Measurements from ENCODE around the gene XNDC1N. TPM values are rescaled to one million over a fixed set of nuclear protein-coding genes. Genes with fewer than 3 reads are reported as not detected.

The XNDC1N gene
- total and polyA plus RNA-seq, 2 of the 13 experiments (the other 11 are each of a cell fraction or from before 2014, with no cell fraction given) = 3.4 to 7.5 TPM

GRCh38 chr11:71948314-71949027 is 20.1 kb upstream of the XNDC1N start (continued):
- TF ChIP-seq, protein P1, sequence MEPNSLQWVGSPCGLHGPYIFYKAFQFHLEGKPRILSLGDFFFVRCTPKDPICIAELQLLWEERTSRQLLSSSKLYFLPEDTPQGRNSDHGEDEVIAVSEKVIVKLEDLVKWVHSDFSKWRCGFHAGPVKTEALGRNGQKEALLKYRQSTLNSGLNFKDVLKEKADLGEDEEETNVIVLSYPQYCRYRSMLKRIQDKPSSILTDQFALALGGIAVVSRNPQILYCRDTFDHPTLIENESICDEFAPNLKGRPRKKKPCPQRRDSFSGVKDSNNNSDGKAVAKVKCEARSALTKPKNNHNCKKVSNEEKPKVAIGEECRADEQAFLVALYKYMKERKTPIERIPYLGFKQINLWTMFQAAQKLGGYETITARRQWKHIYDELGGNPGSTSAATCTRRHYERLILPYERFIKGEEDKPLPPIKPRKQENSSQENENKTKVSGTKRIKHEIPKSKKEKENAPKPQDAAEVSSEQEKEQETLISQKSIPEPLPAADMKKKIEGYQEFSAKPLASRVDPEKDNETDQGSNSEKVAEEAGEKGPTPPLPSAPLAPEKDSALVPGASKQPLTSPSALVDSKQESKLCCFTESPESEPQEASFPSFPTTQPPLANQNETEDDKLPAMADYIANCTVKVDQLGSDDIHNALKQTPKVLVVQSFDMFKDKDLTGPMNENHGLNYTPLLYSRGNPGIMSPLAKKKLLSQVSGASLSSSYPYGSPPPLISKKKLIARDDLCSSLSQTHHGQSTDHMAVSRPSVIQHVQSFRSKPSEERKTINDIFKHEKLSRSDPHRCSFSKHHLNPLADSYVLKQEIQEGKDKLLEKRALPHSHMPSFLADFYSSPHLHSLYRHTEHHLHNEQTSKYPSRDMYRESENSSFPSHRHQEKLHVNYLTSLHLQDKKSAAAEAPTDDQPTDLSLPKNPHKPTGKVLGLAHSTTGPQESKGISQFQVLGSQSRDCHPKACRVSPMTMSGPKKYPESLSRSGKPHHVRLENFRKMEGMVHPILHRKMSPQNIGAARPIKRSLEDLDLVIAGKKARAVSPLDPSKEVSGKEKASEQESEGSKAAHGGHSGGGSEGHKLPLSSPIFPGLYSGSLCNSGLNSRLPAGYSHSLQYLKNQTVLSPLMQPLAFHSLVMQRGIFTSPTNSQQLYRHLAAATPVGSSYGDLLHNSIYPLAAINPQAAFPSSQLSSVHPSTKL (CRISPR knock-in tag; IDR thresholded peaks at IDR 0.05) = peak; percentile 28; the same call in 1 of the 2 replicates
- TF ChIP-seq ZNF766 (CRISPR knock-in tag; IDR thresholded peaks at IDR 0.05; ENCODE audit: borderline replicate concordance) (no peak), CREM (IDR thresholded peaks at IDR 0.05) (peak; percentile 22; the same call in 1 of the 2 replicates), CREM (CRISPR knock-in tag; IDR thresholded peaks at IDR 0.05) (no peak), KDM6A (CRISPR knock-in tag; IDR thresholded peaks at IDR 0.05; ENCODE audit: low read depth) (0 out of 2 replicates have a peak, but pooled peaks have one; percentile 15), ZNF816 (CRISPR knock-in tag; IDR thresholded peaks at IDR 0.05; ENCODE audit: borderline replicate concordance) (0 out of 2 replicates have a peak, but pooled peaks have one; percentile 46), ERF (CRISPR knock-in tag; IDR thresholded peaks at IDR 0.05) (no peak), HDAC1 (CRISPR knock-in tag; IDR thresholded peaks at IDR 0.05) (peak; percentile 47; the same call in 1 of the 2 replicates), NFKBIZ (CRISPR knock-in tag; IDR thresholded peaks at IDR 0.05) (no peak), ZNF264 (CRISPR knock-in tag; IDR thresholded peaks at IDR 0.05) (0 out of 2 replicates have a peak, but pooled peaks have one; percentile 58), ZNF780A (CRISPR knock-in tag; IDR thresholded peaks at IDR 0.05) (no peak), ZNF101 (CRISPR knock-in tag; IDR thresholded peaks at IDR 0.05; ENCODE audit: borderline replicate concordance, low read depth) (no peak), SIX4 (CRISPR knock-in tag; IDR thresholded peaks at IDR 0.05) (no peak), NR2F6 (IDR thresholded peaks at IDR 0.05) (peak; percentile 41), NR2F6 (CRISPR knock-in tag; IDR thresholded peaks at IDR 0.05) (peak; percentile 48; the same call in 1 of the 2 replicates), ZNF143 (CRISPR knock-in tag; IDR thresholded peaks at IDR 0.05) (peak; percentile 36; the same call in 1 of the 2 replicates), CREB1 (IDR thresholded peaks at IDR 0.05) (no peak), CREB1 (CRISPR knock-in tag; IDR thresholded peaks at IDR 0.05) (peak; percentile 39; the same call in 1 of the 2 replicates), ATF4 (CRISPR knock-in tag; IDR thresholded peaks at IDR 0.05) (no peak), CHCHD3 (CRISPR knock-in tag; IDR thresholded peaks at IDR 0.05) (no peak), ZNF292 (CRISPR knock-in tag; IDR thresholded peaks at IDR 0.05; ENCODE audit: borderline replicate concordance, low read depth) (peak; percentile 57; the same call in 1 of the 2 replicates), TBX2 (CRISPR knock-in tag; IDR thresholded peaks at IDR 0.05; ENCODE audit: borderline replicate concordance) (no peak)
- TF ChIP-seq, protein P2, sequence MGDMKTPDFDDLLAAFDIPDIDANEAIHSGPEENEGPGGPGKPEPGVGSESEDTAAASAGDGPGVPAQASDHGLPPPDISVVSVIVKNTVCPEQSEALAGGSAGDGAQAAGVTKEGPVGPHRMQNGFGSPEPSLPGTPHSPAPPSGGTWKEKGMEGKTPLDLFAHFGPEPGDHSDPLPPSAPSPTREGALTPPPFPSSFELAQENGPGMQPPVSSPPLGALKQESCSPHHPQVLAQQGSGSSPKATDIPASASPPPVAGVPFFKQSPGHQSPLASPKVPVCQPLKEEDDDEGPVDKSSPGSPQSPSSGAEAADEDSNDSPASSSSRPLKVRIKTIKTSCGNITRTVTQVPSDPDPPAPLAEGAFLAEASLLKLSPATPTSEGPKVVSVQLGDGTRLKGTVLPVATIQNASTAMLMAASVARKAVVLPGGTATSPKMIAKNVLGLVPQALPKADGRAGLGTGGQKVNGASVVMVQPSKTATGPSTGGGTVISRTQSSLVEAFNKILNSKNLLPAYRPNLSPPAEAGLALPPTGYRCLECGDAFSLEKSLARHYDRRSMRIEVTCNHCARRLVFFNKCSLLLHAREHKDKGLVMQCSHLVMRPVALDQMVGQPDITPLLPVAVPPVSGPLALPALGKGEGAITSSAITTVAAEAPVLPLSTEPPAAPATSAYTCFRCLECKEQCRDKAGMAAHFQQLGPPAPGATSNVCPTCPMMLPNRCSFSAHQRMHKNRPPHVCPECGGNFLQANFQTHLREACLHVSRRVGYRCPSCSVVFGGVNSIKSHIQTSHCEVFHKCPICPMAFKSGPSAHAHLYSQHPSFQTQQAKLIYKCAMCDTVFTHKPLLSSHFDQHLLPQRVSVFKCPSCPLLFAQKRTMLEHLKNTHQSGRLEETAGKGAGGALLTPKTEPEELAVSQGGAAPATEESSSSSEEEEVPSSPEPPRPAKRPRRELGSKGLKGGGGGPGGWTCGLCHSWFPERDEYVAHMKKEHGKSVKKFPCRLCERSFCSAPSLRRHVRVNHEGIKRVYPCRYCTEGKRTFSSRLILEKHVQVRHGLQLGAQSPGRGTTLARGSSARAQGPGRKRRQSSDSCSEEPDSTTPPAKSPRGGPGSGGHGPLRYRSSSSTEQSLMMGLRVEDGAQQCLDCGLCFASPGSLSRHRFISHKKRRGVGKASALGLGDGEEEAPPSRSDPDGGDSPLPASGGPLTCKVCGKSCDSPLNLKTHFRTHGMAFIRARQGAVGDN (CRISPR knock-in tag; IDR thresholded peaks at IDR 0.05) = no peak
